Cardiac muscle cell (in vitro differentiated cells and primary cell): ENCODE data around the gene RNF26. TPM values are rescaled to one million over a fixed set of nuclear protein-coding genes. Genes with fewer than 3 reads are reported as not detected.

Source experiments
- DNase-seq, 2 donors: peaks; one replicate each; pipeline versions ENCODE4 v3.0.0 to v3.0.0-alpha.2; 2010 to 2017; ENCODE audit warnings: low read depth in 1 of 2, low spot score in 1 of 2
- H3K27ac ChIP-seq: fragments of 200-600 bp; sonication (generic); 2 replicates; pipeline ENCODE4 v1.5.1; 2016
- H3K27me3 ChIP-seq: fragments of 200-600 bp; sonication (generic); 2 replicates; pipeline ENCODE4 v1.6.0; 2016; ENCODE audit warnings: control low read depth
- H3K36me3 ChIP-seq: fragments of 200-600 bp; sonication (generic); 2 replicates; pipeline ENCODE4 v1.5.1; 2016; ENCODE audit warnings: control low read depth
- H3K4me1 ChIP-seq: fragments of 200-600 bp; sonication (generic); 2 replicates; pipeline ENCODE4 v1.8.1; 2017; ENCODE audit warnings: low read depth, mild to moderate bottlenecking, mixed run types
- H3K4me3 ChIP-seq: fragments of 200-600 bp; sonication (generic); 2 replicates; pipeline ENCODE4 v1.5.1; 2016; ENCODE audit warnings: mild to moderate bottlenecking
- H3K9me3 ChIP-seq: fragments of 200-600 bp; sonication (generic); 2 replicates; pipeline ENCODE4 v1.5.1; 2017; ENCODE audit warnings: low read depth, mild to moderate bottlenecking, control low read depth
- polyA plus RNA-seq: library from polyadenylated mRNA; unstranded; fragments of >200 nt; fragmentation: Nextera tagmentation; extraction: Ambion mirVana; gene quantifications from 2 replicates; pipeline ENCODE4 v1.2.1, GENCODE V29; 2016
- total RNA-seq: library from RNA; depleted of rRNA; stranded (reverse); fragments of >200 nt; gene quantifications from 2 replicates; pipeline ENCODE4 v1.2.3, GENCODE V29; 2016
- TF ChIP-seq, protein P1 (sequence below): IDR thresholded peaks from 2 replicates; pipeline ENCODE4 v1.5.1; 2012; ENCODE audit warnings: low read depth, mild to moderate bottlenecking, low read length

The RNF26 gene
- total and polyA plus RNA-seq, 2 experiments from 2014 or later, result 18.6 to 45.6 TPM

GRCh38 chr11:119361056-119361787 is 26.9 kb downstream of the RNF26 start:
- no peaks in the 10 kb centered on the region for H3K27me3 ChIP-seq
- TF ChIP-seq, protein P1, sequence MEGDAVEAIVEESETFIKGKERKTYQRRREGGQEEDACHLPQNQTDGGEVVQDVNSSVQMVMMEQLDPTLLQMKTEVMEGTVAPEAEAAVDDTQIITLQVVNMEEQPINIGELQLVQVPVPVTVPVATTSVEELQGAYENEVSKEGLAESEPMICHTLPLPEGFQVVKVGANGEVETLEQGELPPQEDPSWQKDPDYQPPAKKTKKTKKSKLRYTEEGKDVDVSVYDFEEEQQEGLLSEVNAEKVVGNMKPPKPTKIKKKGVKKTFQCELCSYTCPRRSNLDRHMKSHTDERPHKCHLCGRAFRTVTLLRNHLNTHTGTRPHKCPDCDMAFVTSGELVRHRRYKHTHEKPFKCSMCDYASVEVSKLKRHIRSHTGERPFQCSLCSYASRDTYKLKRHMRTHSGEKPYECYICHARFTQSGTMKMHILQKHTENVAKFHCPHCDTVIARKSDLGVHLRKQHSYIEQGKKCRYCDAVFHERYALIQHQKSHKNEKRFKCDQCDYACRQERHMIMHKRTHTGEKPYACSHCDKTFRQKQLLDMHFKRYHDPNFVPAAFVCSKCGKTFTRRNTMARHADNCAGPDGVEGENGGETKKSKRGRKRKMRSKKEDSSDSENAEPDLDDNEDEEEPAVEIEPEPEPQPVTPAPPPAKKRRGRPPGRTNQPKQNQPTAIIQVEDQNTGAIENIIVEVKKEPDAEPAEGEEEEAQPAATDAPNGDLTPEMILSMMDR, result no peak
- peak; percentile 58 to 87 for DNase-seq
- peak overlapping the region; percentile 69 for H3K4me3 ChIP-seq
- no peaks in the 10 kb centered on the region for H3K9me3 ChIP-seq
- H3K36me3 ChIP-seq, result peaks cover 27% of the 10 kb centered on the region
- H3K4me1 ChIP-seq, result peaks cover 51% of the 10 kb centered on the region
- H3K27ac ChIP-seq, result peak overlapping the region; percentile 98

DNA sequence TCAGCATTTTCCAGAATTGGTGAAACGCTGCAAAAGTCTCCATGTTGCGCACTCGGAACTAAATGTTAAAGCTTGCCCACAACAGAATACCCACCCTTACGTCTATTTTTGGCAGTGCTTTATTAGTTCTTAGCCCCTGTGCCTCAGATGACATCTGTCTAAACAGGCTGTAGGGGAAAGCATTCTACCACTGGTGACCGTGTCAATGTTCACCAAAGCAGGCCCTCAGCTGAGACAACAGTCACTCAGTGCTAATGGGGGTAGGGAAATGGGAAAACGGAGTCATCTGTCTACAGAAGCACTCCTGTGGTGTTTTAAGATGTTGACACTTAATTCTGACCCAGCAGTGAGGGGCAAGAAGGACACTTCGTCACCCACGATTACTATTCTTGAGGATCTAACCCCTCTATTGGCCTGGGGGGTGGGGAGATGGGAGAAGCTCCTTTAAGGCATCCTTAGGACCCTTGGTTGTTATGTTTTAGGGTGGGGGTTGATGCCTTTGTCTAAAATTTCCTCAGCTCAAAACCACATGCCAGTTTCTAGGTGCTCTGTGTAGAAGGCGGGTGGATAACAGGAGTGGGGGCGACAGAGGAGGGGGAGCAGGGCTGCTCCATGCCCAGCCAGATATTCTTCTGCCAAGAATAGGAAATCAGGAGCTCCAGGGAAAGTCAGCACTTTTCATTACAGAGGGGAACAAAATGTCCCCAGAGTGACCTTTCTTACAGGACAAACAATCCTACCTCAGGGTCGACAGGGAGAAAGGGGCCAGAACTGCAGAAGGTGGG is 27.8 kb downstream of the RNF26 start:
- Histone ChIP-seq H3K36me3 (peaks cover 23% of the 10 kb centered on the region), H3K4me1 (peaks cover 45% of the 10 kb centered on the region), H3K27me3 (no peaks in the 10 kb centered on the region), H3K9me3 (no peaks in the 10 kb centered on the region), H3K4me3 (peak overlapping the region; percentile 69), H3K27ac (peak overlapping the region; percentile 98)
- TF ChIP-seq, protein P1, result no peak
- no peak for DNase-seq

DNA sequence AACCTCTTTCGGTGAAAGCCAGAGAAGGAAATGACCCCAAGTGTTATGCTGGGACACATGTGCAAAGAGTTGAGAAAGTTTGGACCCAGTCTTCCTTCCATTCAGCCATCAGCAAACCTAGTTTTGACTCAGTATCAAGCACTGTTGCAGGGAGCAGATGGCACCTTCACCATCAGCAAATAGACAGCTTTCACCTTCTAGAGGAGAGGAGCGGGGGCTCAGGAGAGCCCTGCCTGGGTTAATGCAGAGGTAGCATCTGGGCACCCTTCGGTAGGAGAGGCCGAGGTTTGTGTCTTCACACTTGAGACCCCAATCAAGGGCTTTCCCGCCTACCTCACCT is 28.4 kb downstream of the RNF26 start:
- TF ChIP-seq, protein P1, result no peak
- Histone ChIP-seq H3K4me3 (peak overlapping the region; percentile 69), H3K4me1 (peaks cover 45% of the 10 kb centered on the region), H3K27ac (peak overlapping the region; percentile 98), H3K27me3 (no peaks in the 10 kb centered on the region), H3K36me3 (peaks cover 19% of the 10 kb centered on the region), H3K9me3 (no peaks in the 10 kb centered on the region)
- DNase-seq, result no peak

DNA sequence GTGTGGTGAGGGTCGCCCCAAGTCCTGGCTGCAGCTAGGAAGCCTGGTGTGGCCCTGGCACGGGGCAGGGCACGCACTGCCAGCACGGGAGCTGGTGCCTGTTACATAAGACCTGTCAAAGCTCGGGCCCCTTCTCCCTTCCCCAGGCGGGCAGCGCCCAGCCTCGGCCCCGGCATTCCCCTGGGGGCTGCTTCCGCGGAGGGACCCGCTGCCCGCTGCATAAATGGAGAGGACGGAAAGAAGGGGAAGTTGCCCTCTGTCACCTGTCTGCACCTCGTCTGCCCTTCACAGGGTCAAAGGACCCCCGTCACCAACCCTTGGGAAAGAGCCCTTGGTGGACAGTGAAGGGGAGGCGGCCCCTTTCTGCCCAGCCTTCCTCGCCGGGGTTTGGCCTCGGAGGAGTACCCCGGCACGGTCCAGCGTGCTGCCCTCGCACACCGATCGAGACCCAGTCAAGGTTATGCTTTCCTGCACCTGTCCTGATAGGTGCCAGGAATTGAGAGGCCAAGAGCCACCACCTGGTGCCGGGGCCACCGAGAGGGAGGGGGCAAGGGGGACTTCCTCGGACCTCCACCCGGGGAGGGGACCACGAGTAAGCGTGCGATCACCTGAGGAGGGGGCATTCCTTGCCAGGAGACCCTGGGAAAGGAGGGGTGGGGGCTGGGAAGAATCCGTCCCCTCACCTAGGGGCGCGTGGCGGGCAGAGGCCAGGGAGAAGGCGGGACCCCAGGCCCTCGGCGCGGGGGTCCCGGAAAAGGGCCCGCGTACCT is 28.9 kb downstream of the RNF26 start:
- TF ChIP-seq, protein P1, result no peak
- H3K27me3 ChIP-seq, result no peaks in the 10 kb centered on the region
- no peak for DNase-seq
- peaks cover 47% of the 10 kb centered on the region for H3K4me1 ChIP-seq
- no peaks in the 10 kb centered on the region for H3K9me3 ChIP-seq
- H3K4me3 ChIP-seq, result peak overlapping the region; percentile 69
- peaks cover 15% of the 10 kb centered on the region for H3K36me3 ChIP-seq
- H3K27ac ChIP-seq, result peak overlapping the region; percentile 98

DNA sequence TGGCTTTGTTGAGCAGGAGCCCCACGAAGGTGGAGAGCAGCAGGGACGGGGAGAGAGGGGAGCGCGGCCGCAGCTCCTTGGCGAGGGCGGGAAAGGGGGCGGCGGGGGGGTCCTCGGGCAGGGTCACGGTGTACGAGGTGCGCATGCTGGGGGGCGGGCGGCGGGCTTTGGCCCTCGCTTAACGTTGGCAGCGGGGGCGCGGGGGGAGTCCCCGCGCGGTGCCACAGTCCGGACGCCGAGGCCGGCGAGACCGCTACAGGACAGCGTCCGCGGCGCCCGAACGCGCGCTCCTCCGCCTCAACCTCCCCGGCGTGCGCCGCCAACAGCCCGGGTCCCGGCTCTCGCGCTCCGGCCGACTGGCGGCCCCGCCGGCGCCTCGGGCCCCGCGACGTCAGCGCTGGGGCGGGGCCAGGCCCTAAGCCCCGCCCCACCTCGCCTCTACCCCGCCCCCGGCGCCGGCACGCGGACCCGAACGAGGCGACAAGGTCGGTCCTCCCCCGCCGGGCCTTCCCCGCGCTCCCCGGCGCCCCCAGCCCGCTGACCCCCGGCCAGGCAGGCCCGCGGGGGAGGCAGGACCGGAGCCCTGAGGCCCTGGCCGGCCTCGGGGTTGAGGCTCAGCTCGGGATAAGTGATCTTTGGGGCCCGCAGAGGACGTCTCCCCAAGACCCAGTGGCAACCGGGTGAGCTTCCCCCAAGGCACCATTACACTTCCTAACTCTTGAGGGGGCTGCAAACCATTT is 29.7 kb downstream of the RNF26 start:
- peak overlapping the region; percentile 69 for H3K4me3 ChIP-seq
- peak overlapping the region; percentile 98 for H3K27ac ChIP-seq
- peaks cover 7% of the 10 kb centered on the region for H3K36me3 ChIP-seq
- TF ChIP-seq, protein P1, result no peak
- peak; percentile 46 to 85 for DNase-seq
- H3K4me1 ChIP-seq, result peaks cover 53% of the 10 kb centered on the region
- no peaks in the 10 kb centered on the region for H3K9me3 ChIP-seq
- H3K27me3 ChIP-seq, result no peaks in the 10 kb centered on the region
